H1 (cell line): Measurements from ENCODE around the gene ACTR6.
"Not testable (repeated sequence)": the region's sequence is repeated elsewhere in the genome, so short reads cannot be mapped to it uniquely, and the experiment has no call there.

ENCODE experiments used
- CEBPB ChIP-seq: IDR thresholded peaks from 2 replicates; pipeline ENCODE4 v1.6.1; 2012; ENCODE audit warnings: low read depth, low read length
- CHD1 ChIP-seq: IDR thresholded peaks from 2 replicates; pipeline ENCODE4 v1.6.1; 2012; ENCODE audit warnings: low read depth, low read length, improper control_type of control experiment
- EP300 ChIP-seq, 2 experiments: IDR thresholded peaks; 1 replicate in 1 of 2; 2 replicates in 1 of 2; pipeline ENCODE4 v1.6.1; 2011 to 2012; ENCODE audit warnings: low read depth in 2 of 2, low read length in 2 of 2, mild to moderate bottlenecking in 2 of 2, borderline replicate concordance in 1 of 2, inconsistent platforms in 1 of 2, moderate library complexity in 1 of 2
- GABPA ChIP-seq: IDR thresholded peaks from 2 replicates; pipeline ENCODE4 v1.6.1; 2011; ENCODE audit warnings: mild to moderate bottlenecking, low read length, moderate library complexity, borderline replicate concordance; ENCODE audit not compliant: insufficient read depth
- HDAC2 ChIP-seq, 2 experiments: fragments of 300-600 bp in 1 of 2; sonication (generic) in 1 of 2; IDR thresholded peaks; 2 replicates each; pipeline ENCODE4 v1.6.1; 2011 to 2012; ENCODE audit warnings: low read depth in 2 of 2, low read length in 2 of 2, mild to moderate bottlenecking in 2 of 2, moderate library complexity in 2 of 2, borderline replicate concordance in 1 of 2, inconsistent platforms in 1 of 2
- POLR2A ChIP-seq, 2 experiments: IDR thresholded peaks; 1 replicate in 1 of 2; 2 replicates in 1 of 2; pipeline ENCODE4 v1.6.1; 2011; ENCODE audit warnings: low read depth in 2 of 2, low read length in 2 of 2, mild to moderate bottlenecking in 2 of 2; ENCODE audit errors: control extremely low read depth in 1 of 2
- POLR2AphosphoS5 ChIP-seq: IDR thresholded peaks from 2 replicates; pipeline ENCODE4 v1.6.1; 2011; ENCODE audit warnings: low read depth, low read length
- RAD21 ChIP-seq, 2 experiments: IDR thresholded peaks in 1 of 2; conservative IDR thresholded peaks in 1 of 2; 2 replicates each; pipeline ENCODE4 v1.6.1; 2011; ENCODE audit warnings: low read depth in 2 of 2, low read length in 2 of 2, improper control_type of control experiment in 1 of 2, inconsistent platforms in 1 of 2, mild to moderate bottlenecking in 1 of 2, moderate library complexity in 1 of 2
- SIN3A ChIP-seq, 2 experiments: IDR thresholded peaks in 1 of 2; conservative IDR thresholded peaks in 1 of 2; 2 replicates each; pipeline ENCODE4 v1.6.1; 2011 to 2012; ENCODE audit warnings: low read length in 2 of 2, improper control_type of control experiment in 1 of 2, low read depth in 1 of 2, mild to moderate bottlenecking in 1 of 2
- TCF12 ChIP-seq: IDR thresholded peaks from 2 replicates; pipeline ENCODE4 v1.6.1; 2011; ENCODE audit warnings: low read depth, mild to moderate bottlenecking, low read length
- YY1 ChIP-seq: IDR thresholded peaks from 2 replicates; pipeline ENCODE4 v1.6.1; 2011; ENCODE audit warnings: low read depth, mild to moderate bottlenecking, low read length
- TF ChIP-seq, protein P1 (sequence below), 3 experiments: IDR thresholded peaks; 1 replicate in 2 of 3; 2 replicates in 1 of 3; pipeline versions ENCODE4 v1.5.1 to v1.6.1; 2011; ENCODE audit warnings: low read length in 3 of 3, mild to moderate bottlenecking in 3 of 3, inconsistent platforms in 2 of 3, low read depth in 1 of 3, moderate library complexity in 1 of 3; ENCODE audit not compliant: insufficient read depth in 1 of 3; ENCODE audit errors: control extremely low read depth in 1 of 3

DNA sequence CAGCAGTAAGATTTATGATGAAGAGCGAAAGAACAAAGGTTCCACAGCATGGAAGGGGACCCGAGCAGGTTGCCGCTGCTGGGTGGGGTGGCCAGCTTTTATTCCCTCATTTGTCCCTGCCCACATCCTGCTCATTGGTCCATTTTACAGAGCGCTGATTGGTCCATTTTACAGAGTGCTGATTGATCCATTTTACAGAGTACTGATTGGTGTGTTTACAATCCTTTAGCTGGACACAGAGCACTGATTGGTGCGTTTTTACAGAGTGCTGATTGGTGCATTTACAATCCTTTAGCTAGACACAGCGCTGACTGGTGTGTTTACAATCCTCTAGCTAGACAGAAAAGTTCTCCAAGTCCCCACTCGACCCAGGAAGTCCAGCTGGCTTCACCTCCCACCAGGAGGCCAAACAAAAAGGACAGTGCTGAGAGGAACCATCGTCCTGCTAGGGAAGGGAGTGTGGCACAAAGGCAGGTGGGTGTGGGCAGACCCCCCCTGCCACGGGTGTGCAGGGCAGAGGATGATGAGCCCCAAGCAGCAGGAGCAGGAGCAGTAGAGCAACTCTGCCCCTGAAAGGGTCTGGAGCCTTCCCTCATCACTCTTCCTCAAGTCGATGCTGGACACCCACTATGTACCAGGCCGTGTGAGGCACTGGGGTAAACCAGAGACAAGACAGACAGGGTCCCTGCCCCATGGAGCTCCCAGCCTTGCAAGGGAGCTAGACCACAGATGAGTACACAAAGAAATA lies 11.6 kb upstream of the ACTR6 start:
- TF ChIP-seq TCF12; GABPA; POLR2A (IDR thresholded peaks at IDR 0.05; ENCODE audit: control extremely low read depth in 1 of 2, low read depth in 2 of 2, low read length in 2 of 2); CHD1; CEBPB; RAD21 (IDR thresholded peaks at IDR 0.05 in 1 of 2, conservative IDR thresholded peaks at IDR 0.05 in 1 of 2; ENCODE audit: low read depth in 2 of 2, low read length in 2 of 2); EP300 (IDR thresholded peaks at IDR 0.05; ENCODE audit: borderline replicate concordance in 1 of 2, low read depth in 2 of 2, low read length in 2 of 2); SIN3A (conservative IDR thresholded peaks at IDR 0.05 in 1 of 2, IDR thresholded peaks at IDR 0.05 in 1 of 2; ENCODE audit: low read depth in 1 of 2, low read length in 2 of 2); YY1; POLR2AphosphoS5; HDAC2 (IDR thresholded peaks at IDR 0.05; ENCODE audit: borderline replicate concordance in 1 of 2, low read depth in 2 of 2, low read length in 2 of 2): not testable (repeated sequence)
- TF ChIP-seq, protein P1, sequence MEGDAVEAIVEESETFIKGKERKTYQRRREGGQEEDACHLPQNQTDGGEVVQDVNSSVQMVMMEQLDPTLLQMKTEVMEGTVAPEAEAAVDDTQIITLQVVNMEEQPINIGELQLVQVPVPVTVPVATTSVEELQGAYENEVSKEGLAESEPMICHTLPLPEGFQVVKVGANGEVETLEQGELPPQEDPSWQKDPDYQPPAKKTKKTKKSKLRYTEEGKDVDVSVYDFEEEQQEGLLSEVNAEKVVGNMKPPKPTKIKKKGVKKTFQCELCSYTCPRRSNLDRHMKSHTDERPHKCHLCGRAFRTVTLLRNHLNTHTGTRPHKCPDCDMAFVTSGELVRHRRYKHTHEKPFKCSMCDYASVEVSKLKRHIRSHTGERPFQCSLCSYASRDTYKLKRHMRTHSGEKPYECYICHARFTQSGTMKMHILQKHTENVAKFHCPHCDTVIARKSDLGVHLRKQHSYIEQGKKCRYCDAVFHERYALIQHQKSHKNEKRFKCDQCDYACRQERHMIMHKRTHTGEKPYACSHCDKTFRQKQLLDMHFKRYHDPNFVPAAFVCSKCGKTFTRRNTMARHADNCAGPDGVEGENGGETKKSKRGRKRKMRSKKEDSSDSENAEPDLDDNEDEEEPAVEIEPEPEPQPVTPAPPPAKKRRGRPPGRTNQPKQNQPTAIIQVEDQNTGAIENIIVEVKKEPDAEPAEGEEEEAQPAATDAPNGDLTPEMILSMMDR (IDR thresholded peaks at IDR 0.05; ENCODE audit: control extremely low read depth in 1 of 3, insufficient read depth in 1 of 3, low read depth in 1 of 3, low read length in 3 of 3), result not testable (repeated sequence)
